Measurements from ENCODE around the gene SLC15A3.
A peak's percentile ranks its signal among the peaks of the same experiment; 100 is the strongest.

Gene SLC15A3

DNA sequence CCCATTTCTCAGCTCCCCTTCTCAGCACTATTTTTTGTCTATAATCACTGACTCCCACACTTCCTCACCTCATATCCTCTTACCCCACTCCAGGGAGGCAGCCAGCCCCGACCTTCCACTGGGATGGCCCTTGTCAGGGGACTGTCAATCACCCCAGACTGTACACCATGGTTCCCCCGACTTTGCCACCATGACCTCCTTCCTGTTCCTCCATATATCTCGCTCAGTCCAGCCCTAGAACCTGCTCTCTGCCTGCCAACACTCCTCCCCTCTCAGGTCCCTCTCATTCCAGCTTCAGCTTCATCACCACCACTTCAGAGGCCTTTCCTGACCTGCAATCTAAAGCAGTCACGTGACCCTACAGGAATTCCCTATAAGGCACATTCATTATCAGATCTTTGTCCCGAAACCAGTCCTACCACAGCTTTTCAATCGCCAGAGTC, 62.1 kb downstream of the SLC15A3 start:
- no peak for DNase-seq (ENCODE audit: low spot score)

DNA sequence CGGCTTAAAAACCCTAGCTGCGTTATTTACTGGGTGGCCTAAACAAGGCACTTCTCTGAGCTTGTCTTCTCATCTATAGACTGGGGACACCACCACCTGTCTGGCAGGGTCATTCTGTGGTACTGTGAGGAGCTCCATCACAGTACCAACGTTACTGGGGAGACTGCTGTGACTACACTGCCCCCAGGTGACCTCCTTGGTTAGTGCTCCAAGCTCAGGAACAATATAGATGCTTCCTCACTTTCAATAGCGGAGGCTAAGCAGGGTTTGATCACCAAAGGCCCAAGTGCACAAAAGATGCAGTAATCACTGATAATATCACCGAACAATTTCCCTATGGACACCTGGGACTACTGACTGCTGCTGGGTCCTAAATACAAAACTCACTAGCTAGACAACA, 64.4 kb downstream of the SLC15A3 start:
- peak; percentile 79 for DNase-seq (ENCODE audit: low spot score)

Measured in AG08395 (cell line).